Right atrium auricular region (tissue), 2 donors: ENCODE results near the gene NCBP3. TPM values are rescaled to one million over a fixed set of nuclear protein-coding genes. Genes with fewer than 3 reads are reported as not detected.

ENCODE experiments used
- DNase-seq: peaks from one replicate; pipeline ENCODE4 v3.0.0-alpha.2; 2019; ENCODE audit warnings: low spot score
- H3K27ac ChIP-seq, 2 donors: fragments of 200-600 bp; sonication (generic); 1 replicate in 1 of 2; 2 replicates in 1 of 2; pipeline ENCODE4 v1.5.1; 2016 to 2019
- H3K27me3 ChIP-seq, 2 donors: fragments of 200-600 bp; sonication (generic); one replicate each; pipeline versions ENCODE4 v1.5.1 to v1.6.0; 2017 to 2019
- H3K36me3 ChIP-seq: fragments of 200-600 bp; sonication (generic); one replicate; pipeline ENCODE4 v1.5.1; 2016
- H3K4me1 ChIP-seq, 2 donors: fragments of 200-600 bp; sonication (generic); one replicate each; pipeline versions ENCODE4 v1.5.1 to v1.6.0; 2017 to 2019
- H3K4me3 ChIP-seq, 2 donors: fragments of 200-600 bp; sonication (generic); 1 replicate in 1 of 2; 2 replicates in 1 of 2; pipeline ENCODE4 v1.5.1; 2017 to 2019; ENCODE audit warnings: mild to moderate bottlenecking in 1 of 2, moderate library complexity in 1 of 2
- H3K9me3 ChIP-seq, 2 donors: fragments of 200-600 bp; sonication (generic); one replicate each; pipeline ENCODE4 v1.5.1; 2019
- CTCF ChIP-seq, 2 donors: fragments of 200-600 bp; sonication (generic); IDR thresholded peaks; one replicate each; pipeline ENCODE4 v1.5.1; 2019; ENCODE audit warnings: antibody characterized with exemption in 2 of 2
- total RNA-seq, 2 donors: library from RNA; depleted of rRNA; stranded (reverse); fragments of >200 nt; gene quantifications; one replicate each; pipeline ENCODE4 v1.1.0, GENCODE V29; 2016

The NCBP3 gene
- total RNA-seq, 2 donors from 2014 or later, result 15.2 to 21.4 TPM

- Histone ChIP-seq H3K36me3 (no peaks in the 10 kb centered on the region), H3K27me3 (no peaks in the 10 kb centered on the region), H3K4me1 (no peaks in the 10 kb centered on the region), H3K9me3 (no peaks in the 10 kb centered on the region), H3K4me3 (no peak overlapping the region), H3K27ac (no peak overlapping the region)
- DNase-seq, result no peak
- no peak for TF ChIP-seq CTCF (IDR thresholded peaks at IDR 0.05)
Observed at GRCh38 chr17:3768341-3768740, 77.7 kb downstream of the NCBP3 start.

GRCh38 chr17:3766779-3767178 lies 79.3 kb downstream of the NCBP3 start:
- Histone ChIP-seq H3K27me3 (no peaks in the 10 kb centered on the region), H3K9me3 (no peaks in the 10 kb centered on the region), H3K4me3 (no peak overlapping the region), H3K27ac (no peak overlapping the region), H3K4me1 (no peaks in the 10 kb centered on the region), H3K36me3 (no peaks in the 10 kb centered on the region)
- no peak for TF ChIP-seq CTCF (IDR thresholded peaks at IDR 0.05)
- DNase-seq, result no peak

- H3K36me3 ChIP-seq, result no peaks in the 10 kb centered on the region
- H3K27me3 ChIP-seq, result no peaks in the 10 kb centered on the region
- no peak for TF ChIP-seq CTCF (IDR thresholded peaks at IDR 0.05)
Observed at GRCh38 chr17:3765981-3766380, 80.1 kb downstream of the NCBP3 start.

GRCh38 chr17:3763777-3764170 lies 82.3 kb downstream of the NCBP3 start:
- H3K27ac ChIP-seq, result no peak overlapping the region
- H3K9me3 ChIP-seq, result peaks cover 0 to 7% of the 10 kb centered on the region in 2 donors
- no peak for DNase-seq
- no peaks in the 10 kb centered on the region for H3K36me3 ChIP-seq
- no peaks in the 10 kb centered on the region for H3K4me1 ChIP-seq
- H3K4me3 ChIP-seq, result no peak overlapping the region
- no peaks in the 10 kb centered on the region for H3K27me3 ChIP-seq
- no peak for TF ChIP-seq CTCF (IDR thresholded peaks at IDR 0.05)

More at GRCh38 chr17:3765981-3766380, 80.1 kb downstream of the NCBP3 start:
- H3K4me3 ChIP-seq, result no peak overlapping the region
- no peaks in the 10 kb centered on the region for H3K4me1 ChIP-seq
- H3K9me3 ChIP-seq, result no peaks in the 10 kb centered on the region
- H3K27ac ChIP-seq, result no peak overlapping the region
- no peak for DNase-seq

- Histone ChIP-seq H3K4me3 (no peak overlapping the region), H3K27me3 (no peaks in the 10 kb centered on the region)
Observed at GRCh38 chr17:3762922-3763776, 82.9 kb downstream of the NCBP3 start.

More at GRCh38 chr17:3762922-3763776, 82.9 kb downstream of the NCBP3 start:
- no peak for TF ChIP-seq CTCF (IDR thresholded peaks at IDR 0.05)
- Histone ChIP-seq H3K4me1 (no peaks in the 10 kb centered on the region), H3K9me3 (peaks cover 0 to 7% of the 10 kb centered on the region in 2 donors), H3K36me3 (no peaks in the 10 kb centered on the region), H3K27ac (no peak overlapping the region)
- DNase-seq, result no peak
